ENCODE data around the gene SP8.

Gene SP8

GRCh38 chr7:20749906-20750305 lies 36.8 kb downstream of the SP8 start:
- DNase-seq (ENCODE audit: low read depth) = no peak

GRCh38 chr7:20748853-20749252 lies 37.8 kb downstream of the SP8 start:
- DNase-seq (ENCODE audit: low read depth) = no peak

- DNase-seq (ENCODE audit: low read depth) = no peak
These were observed 39.7 kb downstream of the SP8 start for GRCh38 chr7:20747001-20747400.

- no peak for DNase-seq (ENCODE audit: low read depth)
These were observed 41.0 kb downstream of the SP8 start for GRCh38 chr7:20745702-20746101.

GRCh38 chr7:20744954-20745446 lies 41.7 kb downstream of the SP8 start:
- no peak for DNase-seq (ENCODE audit: low read depth)

- DNase-seq (ENCODE audit: low read depth) = no peak
These were observed 43.8 kb downstream of the SP8 start for GRCh38 chr7:20742913-20743312.

GRCh38 chr7:20741801-20742200 lies 44.9 kb downstream of the SP8 start:
- no peak for DNase-seq (ENCODE audit: low read depth)

GRCh38 chr7:20738518-20739481 lies 47.9 kb downstream of the SP8 start:
- no peak for DNase-seq (ENCODE audit: low read depth)

GRCh38 chr7:20737840-20738448 lies 48.7 kb downstream of the SP8 start:
- DNase-seq (ENCODE audit: low read depth) = no peak

- no peak for DNase-seq (ENCODE audit: low read depth)
These were observed 51.2 kb downstream of the SP8 start for GRCh38 chr7:20735346-20736065.
